Prostate gland (tissue), 2 donors: Measurements from ENCODE around the gene CAPN15.

Experiments used
- CTCF ChIP-seq, 4 experiments: fragments of 200-600 bp in 2 of 4; fragments of 450-650 bp in 2 of 4; sonication (generic) in 2 of 4; IDR thresholded peaks; 1 replicate in 3 of 4; 2 replicates in 1 of 4; pipeline ENCODE4 v1.5.1; 2016 to 2019; ENCODE audit warnings: antibody characterized with exemption in 4 of 4, mild to moderate bottlenecking in 2 of 4, moderate library complexity in 2 of 4
- POLR2A ChIP-seq: fragments of 450-650 bp; IDR thresholded peaks from one replicate; pipeline ENCODE4 v1.6.1; 2016; ENCODE audit warnings: antibody characterized with exemption, mild to moderate bottlenecking
- POLR2AphosphoS5 ChIP-seq: sonication (generic); formaldehyde crosslinking; IDR thresholded peaks from one replicate; pipeline ENCODE4 v1.6.1; 2017; ENCODE audit warnings: antibody characterized with exemption

GRCh38 chr16:559021-559380 lies 31.5 kb downstream of the CAPN15 start:
- TF ChIP-seq CTCF (IDR thresholded peaks at IDR 0.05) (no peak), POLR2A (no peak), POLR2AphosphoS5 (no peak)
